ENCODE measurements around the gene LHX3. TPM values are rescaled to one million over a fixed set of nuclear protein-coding genes. Genes with fewer than 3 reads are reported as not detected.

The LHX3 gene
- total RNA-seq, 1 donor from 2014 or later, result not detected

GRCh38 chr9:136153381-136154065 is 51.4 kb downstream of the LHX3 start:
- Mint-ChIP-seq H3K27me3 (ENCODE audit: low read depth, unreplicated experiment) (peaks cover 22% of the 10 kb centered on the region), H3K27ac (ENCODE audit: unreplicated experiment) (no peak overlapping the region), H3K36me3 (ENCODE audit: low read depth, unreplicated experiment) (peaks cover 3% of the 10 kb centered on the region), H3K4me3 (ENCODE audit: unreplicated experiment) (no peak overlapping the region), H3K9me3 (ENCODE audit: unreplicated experiment) (no peaks in the 10 kb centered on the region), H3K4me1 (ENCODE audit: low read depth, unreplicated experiment) (peaks cover 2% of the 10 kb centered on the region)
- H3K27me3 ChIP-seq (ENCODE audit: insufficient read depth, low read length), result peaks cover 8% of the 10 kb centered on the region
- FAIRE-seq, result no peak
- H4K20me1 ChIP-seq (ENCODE audit: insufficient read depth, low read length), result no peaks in the 10 kb centered on the region
- H2AFZ ChIP-seq (ENCODE audit: low read depth, low read length), result no peak overlapping the region
- H3K4me3 ChIP-seq (ENCODE audit: insufficient read depth, low read depth, low read length), result no peak overlapping the region
- H3K36me3 ChIP-seq (ENCODE audit: insufficient read depth, low read length), result no peaks in the 10 kb centered on the region
- H3K27ac ChIP-seq (ENCODE audit: low read depth, low read length), result no peak overlapping the region
- no peaks in the 10 kb centered on the region for H3K79me2 ChIP-seq (ENCODE audit: insufficient read depth, low read length)
- no peaks in the 10 kb centered on the region for H3K4me1 ChIP-seq (ENCODE audit: insufficient read depth, low read length)
- no peaks in the 10 kb centered on the region for H3K9me3 ChIP-seq (ENCODE audit: insufficient read depth, low read depth, low read length)
- no peak overlapping the region for H3K9ac ChIP-seq (ENCODE audit: low read length)
- no peak for DNase-seq (ENCODE audit: low read depth)
- H3K4me2 ChIP-seq (ENCODE audit: low read length), result no peak overlapping the region
- TF ChIP-seq EZH2 (IDR thresholded peaks at IDR 0.05; ENCODE audit: insufficient read depth, low read length) (no peak), CTCF (IDR thresholded peaks at IDR 0.05; ENCODE audit: insufficient read depth, low read depth, low read length) (no peak)

GRCh38 chr9:136152931-136153330 is 52.0 kb downstream of the LHX3 start:
- Mint-ChIP-seq H3K4me3 (ENCODE audit: unreplicated experiment) (no peak overlapping the region), H3K9me3 (ENCODE audit: unreplicated experiment) (no peaks in the 10 kb centered on the region), H3K36me3 (ENCODE audit: low read depth, unreplicated experiment) (peaks cover 3% of the 10 kb centered on the region), H3K4me1 (ENCODE audit: low read depth, unreplicated experiment) (peaks cover 2% of the 10 kb centered on the region), H3K27ac (ENCODE audit: unreplicated experiment) (no peak overlapping the region), H3K27me3 (ENCODE audit: low read depth, unreplicated experiment) (peaks cover 23% of the 10 kb centered on the region)
- H3K79me2 ChIP-seq (ENCODE audit: insufficient read depth, low read length), result no peaks in the 10 kb centered on the region
- H3K9me3 ChIP-seq (ENCODE audit: insufficient read depth, low read depth, low read length), result no peaks in the 10 kb centered on the region
- no peak overlapping the region for H3K4me3 ChIP-seq (ENCODE audit: insufficient read depth, low read depth, low read length)
- no peaks in the 10 kb centered on the region for H3K4me1 ChIP-seq (ENCODE audit: insufficient read depth, low read length)
- DNase-seq (ENCODE audit: low read depth) (no peak), FAIRE-seq (no peak)
- no peak for TF ChIP-seq EZH2 (IDR thresholded peaks at IDR 0.05; ENCODE audit: insufficient read depth, low read length)
- TF ChIP-seq CTCF (IDR thresholded peaks at IDR 0.05; ENCODE audit: insufficient read depth, low read depth, low read length), result no peak
- H2AFZ ChIP-seq (ENCODE audit: low read depth, low read length), result no peak overlapping the region
- H3K27ac ChIP-seq (ENCODE audit: low read depth, low read length), result no peak overlapping the region
- H4K20me1 ChIP-seq (ENCODE audit: insufficient read depth, low read length), result no peaks in the 10 kb centered on the region
- peaks cover 11% of the 10 kb centered on the region for H3K27me3 ChIP-seq (ENCODE audit: insufficient read depth, low read length)
- H3K9ac ChIP-seq (ENCODE audit: low read length), result no peak overlapping the region
- H3K4me2 ChIP-seq (ENCODE audit: low read length), result no peak overlapping the region
- H3K36me3 ChIP-seq (ENCODE audit: insufficient read depth, low read length), result no peaks in the 10 kb centered on the region

DNA sequence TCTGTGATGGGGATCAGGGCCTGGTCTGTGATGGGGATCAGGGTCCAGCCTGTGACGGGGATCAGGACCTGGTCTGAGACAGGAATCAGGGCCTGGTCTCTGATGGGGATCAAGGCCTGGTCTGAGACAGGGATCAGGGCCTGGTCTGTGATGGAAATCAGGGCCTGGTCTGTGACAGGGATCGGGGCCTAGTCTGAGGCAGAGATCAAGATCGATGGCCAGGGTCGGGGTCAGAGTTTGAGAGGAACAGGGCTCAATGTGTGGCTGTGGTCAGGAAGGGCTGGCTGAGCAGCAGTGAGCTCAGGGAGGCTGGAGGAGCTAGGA is 52.4 kb downstream of the LHX3 start:
- H3K4me1 Mint-ChIP-seq (ENCODE audit: low read depth, unreplicated experiment), result peaks cover 2% of the 10 kb centered on the region
- Histone ChIP-seq H3K4me3 (ENCODE audit: insufficient read depth, low read depth, low read length) (no peak overlapping the region), H3K79me2 (ENCODE audit: insufficient read depth, low read length) (no peaks in the 10 kb centered on the region), H3K4me2 (ENCODE audit: low read length) (no peak overlapping the region), H3K27ac (ENCODE audit: low read depth, low read length) (no peak overlapping the region), H3K27me3 (ENCODE audit: insufficient read depth, low read length) (peaks cover 13% of the 10 kb centered on the region), H3K9ac (ENCODE audit: low read length) (no peak overlapping the region), H2AFZ (ENCODE audit: low read depth, low read length) (no peak overlapping the region), H3K36me3 (ENCODE audit: insufficient read depth, low read length) (no peaks in the 10 kb centered on the region), H3K9me3 (ENCODE audit: insufficient read depth, low read depth, low read length) (no peaks in the 10 kb centered on the region), H3K4me1 (ENCODE audit: insufficient read depth, low read length) (no peaks in the 10 kb centered on the region), H4K20me1 (ENCODE audit: insufficient read depth, low read length) (no peaks in the 10 kb centered on the region)
- peaks cover 3% of the 10 kb centered on the region for H3K36me3 Mint-ChIP-seq (ENCODE audit: low read depth, unreplicated experiment)
- peak overlapping the region; percentile 73 for H3K4me3 Mint-ChIP-seq (ENCODE audit: unreplicated experiment)
- peaks cover 23% of the 10 kb centered on the region for H3K27me3 Mint-ChIP-seq (ENCODE audit: low read depth, unreplicated experiment)
- H3K9me3 Mint-ChIP-seq (ENCODE audit: unreplicated experiment), result no peaks in the 10 kb centered on the region
- no peak for TF ChIP-seq CTCF (IDR thresholded peaks at IDR 0.05; ENCODE audit: insufficient read depth, low read depth, low read length)
- no peak for TF ChIP-seq EZH2 (IDR thresholded peaks at IDR 0.05; ENCODE audit: insufficient read depth, low read length)
- peak overlapping the region; percentile 18 for H3K27ac Mint-ChIP-seq (ENCODE audit: unreplicated experiment)
- FAIRE-seq, result no peak
- DNase-seq (ENCODE audit: low read depth), result no peak
